Liver (tissue), 3 donors: ENCODE measurements around the gene PUSL1.
A peak's percentile ranks its signal among the peaks of the same experiment; 100 is the strongest.

Experiments used
- ATF3 ChIP-seq: IDR thresholded peaks from 2 replicates; pipeline ENCODE4 v1.6.1; 2016; ENCODE audit warnings: antibody characterized with exemption
- CTCF ChIP-seq: fragments of 150-350 bp; IDR thresholded peaks from 2 replicates; pipeline ENCODE4 v1.5.1; 2017; ENCODE audit warnings: improper control_type of control experiment, low read depth, low read length; ENCODE audit not compliant: missing input control
- EGR1 ChIP-seq, 2 donors: IDR thresholded peaks; 2 replicates each; pipeline ENCODE4 v1.6.1; 2016 to 2018; ENCODE audit warnings: antibody characterized with exemption in 2 of 2, low read depth in 2 of 2
- JUND ChIP-seq, 2 donors: IDR thresholded peaks; 2 replicates each; pipeline ENCODE4 v1.6.1; 2016; ENCODE audit warnings: antibody characterized with exemption in 2 of 2
- NR2F2 ChIP-seq: IDR thresholded peaks from 2 replicates; pipeline ENCODE4 v1.6.1; 2016; ENCODE audit warnings: antibody characterized with exemption
- RAD21 ChIP-seq, 2 donors: IDR thresholded peaks; 2 replicates each; pipeline ENCODE4 v1.6.1; 2016; ENCODE audit warnings: antibody characterized with exemption in 2 of 2, mild to moderate bottlenecking in 2 of 2
- REST ChIP-seq: IDR thresholded peaks from 2 replicates; pipeline ENCODE4 v1.6.1; 2016; ENCODE audit warnings: antibody characterized with exemption, mild to moderate bottlenecking
- SP1 ChIP-seq: IDR thresholded peaks from 2 replicates; pipeline ENCODE4 v1.6.1; 2018; ENCODE audit warnings: antibody characterized with exemption, mild to moderate bottlenecking
- TAF1 ChIP-seq: conservative IDR thresholded peaks from 2 replicates; pipeline ENCODE4 v1.6.1; 2016; ENCODE audit warnings: antibody characterized with exemption, mild to moderate bottlenecking
- YY1 ChIP-seq: IDR thresholded peaks from 2 replicates; pipeline ENCODE4 v1.6.1; 2016; ENCODE audit warnings: antibody characterized with exemption, mild to moderate bottlenecking
- ZBTB33 ChIP-seq: IDR thresholded peaks from 2 replicates; pipeline ENCODE4 v1.6.1; 2016; ENCODE audit warnings: antibody characterized with exemption
- TF ChIP-seq, protein P1 (sequence below): IDR thresholded peaks from 2 replicates; pipeline ENCODE4 v1.6.1; 2016; ENCODE audit warnings: antibody characterized with exemption
- donor health status: healthy.
- donor health status: healthy.

DNA sequence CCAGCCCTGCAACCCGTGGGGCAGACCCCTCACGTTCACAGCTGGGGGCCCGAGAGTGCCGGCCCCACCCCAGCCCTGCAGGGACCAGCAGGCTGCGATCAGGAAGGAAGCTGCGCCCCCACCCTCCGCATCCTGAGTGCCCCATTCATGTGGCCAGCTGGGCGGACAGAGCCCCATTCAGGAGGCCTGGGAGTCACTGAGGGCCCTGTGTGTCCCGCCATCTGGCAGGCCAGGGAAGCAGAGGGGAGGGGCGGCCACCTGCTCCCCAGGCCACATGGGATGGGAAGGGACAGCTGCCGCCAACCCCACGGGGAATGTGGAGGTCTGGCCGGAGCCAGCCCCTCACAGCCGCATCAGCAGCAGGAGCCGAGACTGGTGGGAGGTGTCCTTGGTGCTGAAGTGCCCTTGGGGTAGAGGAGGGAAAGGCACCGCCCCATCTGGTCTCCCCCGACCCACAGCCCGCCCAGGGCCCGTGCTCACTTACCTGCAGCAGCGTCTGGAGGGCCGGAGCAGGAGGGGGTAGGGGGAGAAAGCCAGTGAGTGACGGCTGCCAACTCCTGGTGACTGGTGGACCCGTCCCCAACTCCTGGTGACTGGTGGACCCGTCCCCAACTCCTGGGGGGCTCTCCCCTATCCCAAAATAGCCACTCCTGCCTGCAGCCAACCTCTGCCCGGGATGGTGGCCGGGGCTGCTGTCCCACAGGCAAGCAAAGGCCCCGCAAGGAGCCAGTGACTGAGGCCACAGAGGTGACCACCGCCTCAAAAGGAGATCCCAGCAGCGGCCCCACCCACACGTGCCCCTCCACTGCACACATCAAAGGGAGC is 9.3 kb upstream of the PUSL1 start:
- TF ChIP-seq RAD21 (IDR thresholded peaks at IDR 0.05) (no peak), NR2F2 (no peak), ZBTB33 (no peak), CTCF (no peak), REST (peak; percentile 90), TAF1 (no peak), JUND (IDR thresholded peaks at IDR 0.05) (no peak), ATF3 (no peak), YY1 (no peak), EGR1 (IDR thresholded peaks at IDR 0.05; ENCODE audit: low read depth in 2 of 2) (no peak), SP1 (no peak)
- TF ChIP-seq, protein P1, sequence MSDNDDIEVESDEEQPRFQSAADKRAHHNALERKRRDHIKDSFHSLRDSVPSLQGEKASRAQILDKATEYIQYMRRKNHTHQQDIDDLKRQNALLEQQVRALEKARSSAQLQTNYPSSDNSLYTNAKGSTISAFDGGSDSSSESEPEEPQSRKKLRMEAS = no peak
